ENCODE data around the gene CYP21A2.
"Not testable (repeated sequence)": the region's sequence is repeated elsewhere in the genome, so short reads cannot be mapped to it uniquely, and the experiment has no call there.

CYP21A2 gene

DNA sequence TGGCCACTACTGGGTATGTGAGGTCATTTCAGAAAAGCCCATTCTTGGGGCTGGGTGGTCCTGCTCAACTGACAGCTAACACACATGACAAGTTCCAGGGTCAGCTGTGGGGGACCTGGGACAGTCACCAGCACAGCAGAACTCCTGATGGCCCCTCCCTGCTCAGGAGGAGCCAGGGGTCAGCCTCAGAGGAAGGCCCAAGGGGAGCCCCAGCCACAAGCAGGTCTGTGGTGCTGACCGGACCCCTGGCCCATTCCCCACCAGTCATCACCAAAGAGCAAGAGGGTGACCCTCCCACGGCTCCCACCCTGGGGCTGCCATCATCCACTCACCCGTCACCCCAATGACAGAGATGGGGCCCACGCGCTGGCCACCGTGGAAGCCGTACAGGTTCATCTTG is 18.0 kb downstream of the CYP21A2 start:
- DNase-seq: no peak

DNA sequence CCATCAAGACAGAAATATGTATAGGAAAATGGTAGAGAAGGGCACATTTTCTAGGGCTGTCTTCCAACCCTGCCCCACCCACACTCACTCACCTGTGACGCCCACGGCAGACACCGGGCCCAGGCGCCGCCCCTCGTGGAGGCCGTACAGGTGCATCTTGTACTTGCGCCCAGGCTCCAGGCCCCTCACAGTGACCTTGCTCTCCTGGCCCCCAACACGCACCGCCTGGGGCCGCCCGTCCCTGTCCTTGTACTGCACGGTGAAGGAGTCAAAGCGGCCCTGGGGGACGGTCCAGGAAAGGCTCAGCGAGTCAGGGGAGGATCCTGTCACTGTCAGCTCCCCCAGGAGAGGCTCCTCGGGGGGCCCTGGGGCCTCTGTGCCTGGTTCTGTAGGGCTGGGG is 19.8 kb downstream of the CYP21A2 start:
- DNase-seq: no peak

DNA sequence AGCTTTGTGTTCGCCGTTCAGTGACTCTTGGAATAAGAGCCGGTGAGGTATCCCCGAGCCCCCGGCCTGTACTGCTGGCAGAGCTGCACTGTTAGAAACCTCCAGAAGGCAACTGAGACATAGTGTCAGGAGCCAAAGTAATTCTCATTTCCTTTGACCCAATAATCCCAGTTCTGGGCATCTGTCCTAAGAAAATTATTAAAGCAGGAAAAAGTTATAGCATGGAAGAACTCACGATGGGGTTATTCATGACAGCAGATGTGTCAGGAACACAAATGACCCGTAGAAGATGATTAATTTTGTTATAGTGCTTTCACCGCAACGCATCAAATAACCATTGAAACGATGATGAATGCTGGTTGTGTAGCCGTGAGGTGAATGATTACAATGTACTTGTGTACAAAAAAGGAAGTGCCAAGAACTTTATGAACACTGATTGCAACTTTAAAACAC is 20.3 kb downstream of the CYP21A2 start:
- DNase-seq: no peak

DNA sequence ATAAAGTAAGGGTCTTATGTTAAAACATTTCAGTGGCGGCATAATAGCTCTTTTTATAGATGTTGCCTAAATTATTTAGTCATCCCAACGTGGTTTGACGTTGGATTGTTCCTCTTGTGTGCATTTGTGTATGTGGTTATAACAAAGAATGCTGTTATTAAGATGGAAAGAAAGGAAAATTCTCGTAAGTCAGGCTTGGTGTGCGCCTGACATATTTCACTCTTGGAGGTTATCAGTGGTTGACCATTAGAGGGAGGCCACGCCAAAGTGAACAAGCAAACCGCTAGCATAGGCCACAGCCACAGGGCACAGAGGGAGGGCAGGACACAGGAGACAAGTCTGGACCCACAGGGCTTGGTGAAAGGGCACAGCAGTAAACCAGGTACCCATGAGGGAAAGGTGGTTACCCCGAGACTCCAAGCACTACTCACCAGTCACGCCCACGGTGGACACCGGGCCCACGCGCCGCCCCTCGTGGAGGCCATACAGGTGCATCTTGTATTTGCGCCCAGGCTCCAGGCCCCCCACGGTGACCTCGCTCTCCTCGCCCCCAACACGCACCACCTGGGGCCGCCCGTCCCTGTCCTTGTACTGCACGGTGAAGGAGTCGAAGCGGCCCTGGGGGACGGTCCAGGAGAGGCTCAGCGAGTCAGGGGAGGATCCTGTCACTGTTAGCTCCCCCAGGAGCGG is 22.9 kb downstream of the CYP21A2 start:
- DNase-seq: no peak

DNA sequence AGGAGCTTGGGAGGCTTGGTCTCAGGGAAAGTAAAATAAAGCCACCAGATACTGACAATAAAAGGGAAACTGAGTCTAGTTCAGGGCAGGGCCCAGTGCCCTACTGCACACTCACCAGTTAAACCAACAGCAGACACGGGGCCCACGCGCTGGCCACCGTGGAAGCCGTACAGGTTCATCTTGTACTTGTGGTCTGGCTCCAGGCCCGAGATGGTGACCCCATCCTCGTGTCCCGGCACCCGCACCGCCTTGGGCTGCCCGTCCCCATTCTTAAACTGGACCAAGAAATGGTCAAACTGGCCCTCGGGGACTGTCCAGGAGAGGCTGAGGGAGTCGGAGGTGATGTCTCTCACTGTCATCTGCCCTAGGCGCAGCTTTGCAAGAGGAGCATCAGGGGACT is 26.5 kb downstream of the CYP21A2 start:
- no peak for DNase-seq

DNA sequence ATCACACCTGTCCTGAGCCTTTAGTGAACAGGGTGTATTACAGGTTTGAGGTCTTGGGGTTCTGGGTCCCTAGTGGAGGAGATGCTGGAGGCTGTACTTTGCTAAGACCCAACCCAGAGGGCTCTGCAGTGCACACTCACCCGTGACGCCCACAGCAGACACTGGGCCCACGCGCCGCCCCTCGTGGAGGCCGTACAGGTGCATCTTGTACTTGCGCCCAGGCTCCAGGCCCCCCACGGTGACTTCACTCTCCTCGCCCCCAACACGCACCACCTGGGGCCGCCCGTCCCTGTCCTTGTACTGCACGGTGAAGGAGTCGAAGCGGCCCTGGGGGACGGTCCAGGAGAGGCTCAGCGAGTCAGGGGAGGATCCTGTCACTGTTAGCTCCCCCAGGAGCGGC is 29.3 kb downstream of the CYP21A2 start:
- not testable (repeated sequence) for DNase-seq

DNA sequence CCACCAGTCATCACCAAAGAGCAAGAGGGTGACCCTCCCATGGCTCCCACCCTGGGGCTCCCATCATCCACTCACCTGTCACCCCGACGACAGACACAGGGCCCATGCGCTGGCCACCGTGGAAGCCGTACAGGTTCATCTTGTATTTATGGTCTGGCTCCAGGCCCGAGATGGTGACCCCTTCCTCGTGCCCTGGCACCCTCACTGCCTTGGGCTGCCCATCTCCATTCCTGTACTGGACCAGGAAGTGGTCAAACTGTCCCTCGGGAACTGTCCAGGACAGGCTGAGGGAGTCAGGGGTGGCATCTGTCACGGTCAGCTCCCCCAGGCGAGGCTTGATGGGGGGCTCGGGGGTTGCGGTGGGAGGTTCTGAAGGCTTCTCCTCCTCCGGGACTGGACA is 30.1 kb downstream of the CYP21A2 start:
- not testable (repeated sequence) for DNase-seq

DNA sequence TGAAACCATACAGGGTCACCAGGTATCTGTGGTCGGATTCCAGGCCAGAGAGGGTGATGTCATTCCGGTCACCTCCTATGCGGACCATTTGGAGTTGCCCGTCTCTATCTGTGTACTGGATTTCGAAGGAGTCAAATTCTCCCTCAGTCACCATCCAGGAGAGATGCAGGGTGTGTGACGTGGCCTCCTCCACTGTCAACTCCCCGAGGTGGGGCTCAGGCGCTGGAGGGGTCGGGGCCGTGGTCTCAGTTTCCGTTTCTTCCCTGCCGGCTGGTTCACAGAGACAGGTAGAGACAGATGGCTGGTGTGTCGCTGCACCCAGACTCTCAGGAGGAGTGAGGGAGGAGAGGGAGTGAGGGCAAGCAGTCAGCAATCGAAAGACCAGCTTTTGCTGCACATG is 30.7 kb downstream of the CYP21A2 start:
- DNase-seq: no peak

DNA sequence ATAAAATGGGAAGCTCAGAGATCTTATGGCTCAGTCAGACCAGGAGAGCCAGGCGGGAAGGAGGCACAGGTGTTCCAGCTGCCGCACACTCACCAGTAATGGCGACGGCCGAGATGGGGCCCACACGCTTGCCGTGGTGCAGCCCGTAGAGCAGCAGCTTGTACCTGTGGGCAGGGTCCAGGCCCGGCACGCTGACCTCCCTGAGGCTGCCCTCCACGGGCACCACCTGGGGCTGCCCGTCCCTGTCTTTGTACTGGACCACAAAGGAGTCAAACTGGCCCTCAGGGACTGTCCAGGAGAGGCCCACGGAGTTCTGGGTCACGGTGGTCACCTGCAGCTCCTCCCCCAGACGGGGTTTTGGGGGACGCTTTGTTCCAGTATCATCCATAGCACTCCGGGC is 31.2 kb downstream of the CYP21A2 start:
- DNase-seq: no peak

DNA sequence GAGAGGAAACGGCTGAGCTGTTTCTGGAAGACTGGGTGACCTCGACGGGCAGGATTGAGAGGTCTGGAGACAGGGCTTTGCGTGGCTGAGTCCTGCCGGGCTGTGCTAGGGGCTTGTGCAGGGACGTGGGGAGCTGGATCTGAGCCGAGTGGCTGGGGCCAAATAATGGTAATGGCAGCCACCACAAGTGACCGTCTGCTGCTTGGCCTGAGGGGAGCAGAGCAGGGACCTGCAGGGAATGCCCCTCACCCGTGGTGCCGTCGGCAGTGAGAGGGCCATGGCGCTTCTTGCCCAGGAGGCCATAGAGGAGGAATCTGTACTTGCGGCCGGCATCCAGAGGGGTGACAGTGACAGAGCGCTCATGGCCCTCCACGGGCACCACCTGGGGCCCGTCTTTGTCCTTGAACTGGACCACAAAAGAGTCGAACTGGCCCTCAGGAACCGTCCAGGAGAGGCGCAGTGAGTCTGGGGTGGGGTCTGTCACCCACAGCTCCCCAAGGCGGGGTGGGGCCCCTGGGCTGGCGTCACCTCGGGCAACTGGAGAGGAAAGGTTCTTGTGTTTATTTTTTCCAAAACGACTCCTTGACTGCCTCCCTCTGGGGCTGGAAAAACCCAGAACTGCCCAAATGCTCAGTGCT is 31.8 kb downstream of the CYP21A2 start:
- no peak for DNase-seq

DNA sequence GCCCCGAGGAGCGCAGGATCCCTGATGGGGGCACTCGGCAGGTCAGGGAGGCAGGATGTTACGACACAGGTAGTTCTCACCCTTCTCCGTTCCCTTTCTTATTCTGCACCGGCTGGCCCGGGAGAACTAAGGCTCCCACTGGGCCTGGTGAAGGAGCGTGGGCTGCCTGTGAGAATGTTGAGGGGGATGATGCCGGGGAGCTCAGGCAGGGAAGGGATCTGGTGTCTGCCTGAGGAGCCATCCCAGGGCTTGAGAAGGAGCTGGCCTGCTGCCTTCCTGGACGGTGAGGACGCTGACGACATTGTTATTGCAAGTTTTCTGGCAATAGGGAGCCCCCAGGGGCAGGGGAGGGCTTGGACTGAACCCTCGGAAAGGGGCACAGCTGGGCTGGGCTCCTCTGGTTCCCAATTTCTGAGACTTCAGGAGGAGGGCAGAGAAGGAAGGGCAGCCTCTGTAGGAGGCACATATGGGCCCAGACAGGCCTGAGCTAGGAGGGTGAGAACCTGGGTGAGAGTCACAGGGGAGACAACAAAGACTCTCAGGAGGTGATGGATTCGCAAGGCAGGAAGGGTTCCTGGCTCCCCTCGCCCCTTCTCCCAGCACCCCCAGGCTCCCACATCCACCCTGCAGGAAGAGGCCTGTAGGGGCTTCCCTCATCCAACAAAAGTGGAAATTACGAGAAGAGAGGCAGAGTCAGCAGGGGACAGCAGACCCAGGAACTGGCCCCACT is 32.8 kb downstream of the CYP21A2 start:
- no peak for DNase-seq

DNA sequence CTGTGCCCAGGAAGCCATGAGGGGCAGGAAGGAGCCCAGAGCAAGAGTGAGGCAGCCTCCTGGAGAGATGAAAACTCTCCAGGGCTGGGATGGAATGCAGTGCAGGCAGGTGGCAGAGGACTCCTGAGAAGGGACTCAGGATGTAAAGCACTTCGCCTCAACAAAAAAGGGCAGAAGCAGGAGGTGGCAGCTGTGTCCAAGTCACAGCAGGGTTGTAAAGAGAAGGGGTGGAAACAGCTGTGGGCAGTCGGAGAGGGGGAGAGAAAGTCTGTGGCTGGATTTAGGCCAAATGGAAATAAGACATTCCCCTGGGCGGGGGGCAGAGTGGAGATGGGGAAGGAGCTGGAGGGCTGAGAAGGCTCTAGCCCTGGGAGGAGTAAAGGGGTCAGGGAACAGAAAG is 34.9 kb downstream of the CYP21A2 start:
- DNase-seq: no peak

DNA sequence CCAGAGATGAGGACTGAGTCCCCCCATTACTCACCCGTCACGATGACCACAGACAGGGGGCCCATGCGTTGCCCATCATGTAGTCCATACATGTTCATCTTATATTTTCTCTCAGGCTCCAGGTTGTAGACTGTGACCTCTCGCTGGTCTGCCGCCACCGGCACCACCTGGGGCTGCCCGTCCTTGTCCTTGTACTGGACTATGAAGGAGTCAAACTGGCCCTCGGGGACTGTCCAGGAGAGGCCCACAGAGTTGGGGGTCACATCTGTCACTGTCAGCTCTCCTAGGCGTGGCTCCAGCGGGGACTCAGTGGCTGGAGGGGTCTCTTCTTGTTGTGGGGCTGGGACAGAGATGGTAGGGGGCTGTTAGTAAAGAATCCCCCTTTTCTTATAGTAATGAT is 35.4 kb downstream of the CYP21A2 start:
- no peak for DNase-seq

DNA sequence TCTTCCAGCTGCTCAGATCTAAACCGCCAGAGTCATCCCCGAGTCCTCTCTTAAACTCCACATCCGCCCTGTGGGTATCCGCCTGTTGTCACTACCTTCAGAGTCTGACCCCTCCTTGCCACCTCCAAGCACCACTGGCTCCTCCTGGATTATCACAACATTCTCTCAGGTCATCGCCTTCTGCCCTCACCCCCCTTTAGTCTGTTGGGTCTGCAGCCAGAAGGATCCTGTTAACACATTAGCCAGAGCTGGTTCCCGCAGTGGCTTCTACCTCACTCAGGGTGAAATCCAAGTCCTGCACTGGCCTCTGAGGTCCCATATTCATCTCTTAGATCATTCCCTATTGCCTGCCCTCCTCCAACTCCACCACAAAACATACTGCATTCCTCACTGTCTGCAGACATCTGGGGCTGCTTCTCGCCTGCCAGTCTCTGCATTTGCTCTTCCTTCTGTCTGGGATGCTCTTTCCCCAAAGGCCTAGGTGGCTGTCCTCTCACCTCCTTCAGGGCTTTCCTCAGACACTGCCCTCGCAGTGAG is 36.8 kb downstream of the CYP21A2 start:
- no peak for DNase-seq

DNA sequence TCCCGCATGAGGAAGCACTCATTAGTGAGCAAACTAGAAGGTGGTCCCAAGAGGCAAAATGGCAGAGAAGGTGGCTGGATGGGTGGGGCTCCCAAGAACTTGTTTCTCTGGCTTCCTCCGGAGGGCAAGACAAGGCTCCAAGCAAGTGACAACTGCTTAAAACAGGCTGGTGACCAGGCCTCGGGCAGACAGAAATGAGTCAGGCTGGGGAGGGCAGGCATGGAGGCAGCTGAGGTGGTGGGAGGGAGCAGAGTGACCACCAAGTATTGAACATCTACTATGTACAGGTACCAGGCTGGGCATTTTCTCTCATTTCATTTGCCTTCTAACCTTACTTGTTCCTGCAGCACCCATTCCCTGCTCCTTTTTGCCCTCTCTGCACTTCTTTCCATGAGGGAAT is 37.6 kb downstream of the CYP21A2 start:
- no peak for DNase-seq

DNA sequence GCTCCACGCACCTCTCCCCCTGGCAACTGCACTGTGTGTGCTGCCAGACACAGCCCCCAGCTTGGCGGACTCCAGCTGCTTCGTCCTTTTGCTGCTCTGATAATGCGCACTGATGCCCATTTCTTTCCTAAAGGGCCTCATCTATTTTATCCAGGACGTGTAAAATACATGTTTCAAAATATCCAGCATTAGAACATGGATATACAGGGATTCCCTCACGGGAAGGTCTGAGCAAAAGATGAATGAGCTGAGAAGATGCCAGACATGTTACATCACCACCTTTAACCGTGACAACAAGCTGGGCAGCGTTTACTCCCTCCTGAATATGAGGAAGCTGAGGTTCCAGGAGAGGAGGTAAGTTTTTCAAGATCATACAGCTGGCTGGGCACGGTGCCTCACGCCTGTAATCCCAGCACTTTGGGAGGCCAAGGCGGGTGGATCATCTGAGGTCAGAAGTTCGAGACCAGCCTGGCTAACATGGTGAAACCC is 38.1 kb downstream of the CYP21A2 start:
- no peak for DNase-seq

DNA sequence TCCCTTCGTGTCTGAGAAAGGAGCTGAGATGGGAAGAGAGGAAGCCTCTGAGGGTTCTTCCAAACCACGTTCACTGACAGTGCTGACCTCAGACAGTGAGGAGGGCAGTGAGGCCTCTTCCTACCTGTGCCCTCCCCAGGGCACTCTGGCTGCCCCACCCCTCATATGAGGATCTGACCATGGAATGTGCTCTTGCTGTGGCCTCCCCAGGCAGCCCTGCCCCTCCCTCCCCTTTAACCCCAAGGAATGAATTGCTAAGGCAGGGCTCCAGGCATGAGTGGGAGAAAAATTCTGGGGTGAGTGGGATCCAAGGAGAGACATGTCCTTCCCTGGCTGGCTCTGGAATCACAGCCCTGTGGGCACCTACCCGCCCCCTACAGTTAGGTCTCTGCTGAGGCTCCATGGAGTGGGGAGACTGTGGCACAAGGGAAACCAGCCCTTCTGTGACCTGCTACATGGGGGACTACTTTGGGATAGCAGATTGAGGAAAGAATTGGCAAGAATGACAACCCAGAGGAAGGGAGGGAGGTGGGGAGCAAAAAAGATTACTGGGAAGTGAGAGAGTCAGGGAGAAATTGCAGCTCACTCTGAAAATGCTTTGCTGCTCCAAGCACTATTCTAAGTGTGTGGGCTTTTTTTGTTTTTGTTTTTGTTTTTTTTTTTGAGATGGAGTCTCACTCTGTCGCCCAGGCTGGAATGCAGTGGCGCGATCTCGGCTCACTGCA is 41.5 kb downstream of the CYP21A2 start:
- DNase-seq: no peak

DNA sequence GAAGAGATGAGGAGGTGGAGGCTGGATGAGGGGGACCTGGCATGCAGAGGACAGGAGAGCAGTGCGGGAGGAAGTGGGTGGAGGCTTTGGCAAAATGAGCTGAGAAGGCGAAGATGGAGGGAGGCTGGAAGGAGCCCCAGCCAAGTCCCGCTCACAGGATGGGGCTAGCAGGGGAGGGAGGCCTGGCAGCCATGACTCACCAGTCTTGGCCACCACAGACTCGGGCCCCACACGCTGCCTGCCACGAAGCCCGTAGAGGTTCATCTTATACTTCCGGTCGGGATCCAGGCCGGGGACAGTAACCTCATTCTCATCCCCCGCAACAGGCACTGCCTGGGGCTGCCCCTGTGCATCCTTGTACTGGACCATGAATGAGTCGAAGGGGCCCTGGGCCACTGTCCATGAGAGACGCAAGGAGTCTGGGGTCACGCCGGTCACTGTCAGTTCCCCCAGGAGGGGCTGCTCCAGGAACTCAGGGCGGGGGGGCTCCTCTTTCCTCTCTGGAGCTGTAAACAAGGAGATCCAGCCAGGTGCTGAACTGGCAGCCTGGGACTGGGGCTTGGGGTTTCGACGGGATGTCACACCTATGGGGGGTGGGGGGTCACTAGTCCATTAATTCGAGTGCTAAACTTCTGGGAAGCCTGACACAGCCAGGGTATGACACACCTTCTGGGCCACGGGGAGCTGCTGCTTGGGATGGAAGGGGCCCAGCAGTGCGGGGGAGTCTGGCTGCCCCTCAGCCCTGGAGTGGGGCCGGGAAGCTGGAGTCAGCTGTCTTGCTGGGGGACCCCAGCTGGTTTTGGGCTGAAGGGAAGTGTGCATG is 43.2 kb downstream of the CYP21A2 start:
- no peak for DNase-seq

DNA sequence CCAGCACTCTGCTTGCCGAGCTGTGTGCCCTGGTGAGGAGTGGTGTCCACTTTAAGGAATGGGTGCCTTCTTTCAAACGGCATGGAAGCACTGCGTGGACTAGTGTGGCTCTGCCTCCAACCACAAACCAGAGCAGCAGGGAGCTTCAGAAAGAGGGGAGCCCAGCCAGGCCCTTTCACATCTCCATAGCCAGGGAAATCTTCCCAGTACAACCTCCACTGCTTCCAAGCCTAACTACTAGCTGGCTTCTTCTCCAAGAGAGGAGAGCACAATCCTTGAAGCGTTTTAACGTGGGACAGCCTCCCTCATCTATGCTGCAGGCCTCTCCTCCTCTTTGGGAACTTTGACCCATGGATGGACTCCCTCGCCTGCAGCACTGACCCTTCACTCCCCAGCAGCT is 44.3 kb downstream of the CYP21A2 start:
- no peak for DNase-seq

DNA sequence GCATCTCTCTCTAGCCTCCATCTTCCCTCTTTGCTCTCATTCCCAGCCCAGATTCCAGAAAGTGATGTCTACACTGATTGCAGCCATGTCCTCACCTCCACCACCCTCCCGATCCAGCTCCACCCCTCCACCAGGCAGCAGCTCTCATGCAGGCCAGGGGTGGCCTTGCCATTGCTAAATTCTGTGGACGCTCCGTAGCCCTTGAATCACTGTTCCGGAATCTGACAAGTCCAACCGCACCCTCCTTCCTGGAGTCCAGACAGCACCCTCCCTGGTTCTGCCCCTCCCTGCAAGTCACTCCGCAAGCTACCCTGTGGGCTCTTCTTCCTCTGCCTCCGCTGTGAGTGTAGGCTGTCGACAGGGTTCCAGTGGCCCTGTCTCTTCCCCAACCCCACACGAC is 44.7 kb downstream of the CYP21A2 start:
- no peak for DNase-seq

DNA sequence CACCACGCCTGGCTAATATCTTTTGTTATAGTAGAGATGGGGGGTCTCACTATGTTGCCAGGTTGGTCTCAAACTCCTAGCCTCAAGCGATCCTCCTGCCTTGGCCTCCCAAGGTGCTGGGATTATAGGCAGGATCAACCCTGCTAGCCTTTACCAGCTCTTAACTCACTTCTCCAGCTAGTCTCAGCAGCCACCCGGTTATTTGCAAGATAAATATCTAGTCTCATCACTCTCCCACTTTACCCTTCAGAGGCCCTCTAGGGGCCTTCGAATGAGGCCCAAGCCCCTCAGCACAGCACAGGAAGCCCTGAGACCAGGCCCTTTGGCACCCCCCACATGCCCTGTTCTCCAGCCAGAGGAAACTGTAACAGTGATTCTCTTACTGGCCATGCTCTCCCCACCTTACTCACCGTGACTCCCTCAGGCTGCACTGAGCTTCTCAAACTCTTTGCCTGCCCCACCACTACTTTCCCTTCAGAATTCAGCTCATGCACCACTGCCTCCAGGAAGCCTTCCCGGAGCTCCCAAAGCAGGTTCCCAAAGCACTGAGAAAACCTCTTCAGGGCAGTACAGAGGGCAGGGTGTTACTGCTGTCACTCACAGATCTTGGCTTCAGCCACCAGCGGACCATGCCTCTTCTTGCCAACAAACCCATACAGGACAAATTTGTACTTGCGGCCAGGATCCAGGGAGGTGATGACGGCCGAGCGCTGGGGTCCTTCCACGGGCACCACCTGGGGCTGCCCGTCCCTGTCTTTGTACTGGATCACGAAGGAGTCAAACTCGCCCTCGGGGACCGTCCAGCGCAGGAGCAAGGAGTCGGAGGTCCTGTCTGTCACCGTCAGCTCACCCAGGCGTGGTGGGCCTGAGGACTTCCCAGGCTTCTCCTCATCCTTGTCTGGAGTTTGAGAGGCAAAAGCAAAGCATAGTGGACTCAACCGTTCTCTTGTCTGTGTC is 45.9 kb downstream of the CYP21A2 start:
- no peak for DNase-seq
